NCI-H82 treated with DMSO at 0.1 percent for 48 hours (cell line): Measurements from ENCODE around the gene NFE2L1.

Experiments used
- DNase-seq: peaks from one replicate; lab custom pipeline; 2025; ENCODE audit not compliant: unreplicated experiment; lab: John Stamatoyannopoulos, UW

NFE2L1 gene

DNA sequence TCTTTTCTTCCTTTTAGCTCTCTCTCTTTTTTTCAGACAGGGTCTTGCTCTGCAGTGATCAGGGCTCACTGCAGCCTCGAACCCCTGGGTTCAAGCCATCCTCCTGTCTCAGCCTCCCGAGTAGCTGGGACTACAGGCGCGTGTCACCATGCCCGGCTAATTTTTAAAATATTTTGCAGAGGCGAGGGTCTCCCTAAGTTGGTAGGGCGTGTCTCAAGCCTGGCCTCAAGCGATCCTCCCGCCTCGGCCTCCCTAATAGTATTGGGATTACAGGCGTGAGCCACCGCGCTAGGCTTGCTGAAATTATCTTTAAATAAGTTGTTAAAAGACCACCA is 58.6 kb downstream of the NFE2L1 start:
- DNase-seq = no peak

DNA sequence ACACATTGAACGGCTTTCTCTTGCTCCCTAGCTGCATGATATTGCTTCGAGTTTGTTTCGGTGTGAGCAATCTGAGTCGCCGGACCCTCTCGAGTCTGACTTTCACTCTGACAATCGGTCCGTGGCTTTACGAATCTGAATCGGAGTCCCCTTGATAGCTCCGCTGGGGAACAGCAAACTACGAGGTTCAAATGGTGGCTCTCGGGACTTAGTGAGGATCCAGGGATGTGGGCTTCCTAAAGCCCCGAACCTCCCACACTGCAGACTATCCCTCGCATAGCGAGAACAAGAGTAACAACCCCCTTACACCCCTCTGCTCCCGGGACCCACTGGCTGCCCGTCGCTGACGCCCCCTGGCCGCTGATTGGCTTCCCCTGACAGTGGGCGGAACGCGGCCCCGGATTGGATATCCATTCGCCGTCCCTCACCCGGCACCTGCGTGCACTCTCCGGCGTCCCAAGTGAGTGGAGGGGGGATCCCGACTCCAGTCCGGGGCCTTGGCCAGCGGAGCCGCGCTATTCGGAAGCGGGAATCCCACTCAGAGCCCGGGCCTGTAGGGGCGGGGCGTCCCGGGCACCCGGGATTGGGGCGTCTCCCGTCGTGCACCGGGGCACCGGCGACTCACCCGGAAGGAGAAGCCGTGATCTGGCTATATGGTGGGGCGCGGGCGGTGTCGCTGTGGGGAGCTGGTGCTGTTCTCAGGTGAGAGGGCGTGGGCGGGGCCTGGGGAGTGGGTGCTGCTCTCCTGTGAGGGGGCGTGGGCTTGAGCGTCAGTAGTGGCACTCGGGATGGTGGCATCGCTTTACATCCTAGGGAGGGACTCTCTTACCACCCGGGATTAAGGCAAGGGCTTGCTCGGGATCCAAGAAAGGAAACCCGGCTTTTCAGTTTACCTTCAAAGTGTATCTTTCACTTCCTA is 59.2 kb downstream of the NFE2L1 start, which contains the start of gene SNX11:
SNX11 (plus strand) TSS at position 630 of the 919 bp plus-strand sequence. CDS start 4,278 bp downstream, outside the sequence.
- peak; percentile 82 for DNase-seq

DNA sequence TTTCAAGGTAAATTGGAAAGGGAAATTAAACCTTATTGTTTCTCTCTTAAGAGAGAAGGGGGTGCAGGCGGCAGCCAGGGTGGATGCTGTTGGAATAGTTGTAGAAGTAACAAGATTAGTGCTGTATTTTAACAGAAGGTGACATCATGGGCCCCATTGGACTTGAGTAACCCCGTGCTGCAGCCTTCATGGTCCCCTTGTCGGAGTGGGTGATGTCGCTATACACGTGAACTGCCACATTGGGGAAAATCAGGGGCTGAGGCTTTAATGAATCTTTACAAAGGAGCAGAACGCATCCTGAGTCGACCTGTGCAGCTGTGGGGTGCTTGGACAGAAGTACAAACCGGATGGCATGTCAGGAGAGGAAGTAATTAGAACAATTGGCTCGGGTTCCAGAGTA is 62.6 kb downstream of the NFE2L1 start:
- peak; percentile 29 for DNase-seq
